GM13976 (cell line): ENCODE measurements around the gene CTBP2.

Experiments used
- DNase-seq: peaks from one replicate; pipeline ENCODE4 v3.0.0; 2012; ENCODE audit warnings: low spot score
- in situ Hi-C: fragments of 300-500 bp; cut with MboI; formaldehyde crosslinking; loops from one replicate; pipeline ENCODE4 v1.12.0; 2022; ENCODE audit warnings: low sequenced_read_pairs, mixed read lengths, inconsistent platforms; ENCODE audit not compliant: unreplicated experiment
- TF ChIP-seq, protein P1 (sequence below): IDR thresholded peaks from 2 replicates; pipeline ENCODE4 v1.5.1; 2012; ENCODE audit warnings: borderline replicate concordance, mild to moderate bottlenecking; ENCODE audit not compliant: insufficient read depth; ENCODE audit errors: extremely low read depth, missing control alignments, control extremely low read depth

The CTBP2 gene

DNA sequence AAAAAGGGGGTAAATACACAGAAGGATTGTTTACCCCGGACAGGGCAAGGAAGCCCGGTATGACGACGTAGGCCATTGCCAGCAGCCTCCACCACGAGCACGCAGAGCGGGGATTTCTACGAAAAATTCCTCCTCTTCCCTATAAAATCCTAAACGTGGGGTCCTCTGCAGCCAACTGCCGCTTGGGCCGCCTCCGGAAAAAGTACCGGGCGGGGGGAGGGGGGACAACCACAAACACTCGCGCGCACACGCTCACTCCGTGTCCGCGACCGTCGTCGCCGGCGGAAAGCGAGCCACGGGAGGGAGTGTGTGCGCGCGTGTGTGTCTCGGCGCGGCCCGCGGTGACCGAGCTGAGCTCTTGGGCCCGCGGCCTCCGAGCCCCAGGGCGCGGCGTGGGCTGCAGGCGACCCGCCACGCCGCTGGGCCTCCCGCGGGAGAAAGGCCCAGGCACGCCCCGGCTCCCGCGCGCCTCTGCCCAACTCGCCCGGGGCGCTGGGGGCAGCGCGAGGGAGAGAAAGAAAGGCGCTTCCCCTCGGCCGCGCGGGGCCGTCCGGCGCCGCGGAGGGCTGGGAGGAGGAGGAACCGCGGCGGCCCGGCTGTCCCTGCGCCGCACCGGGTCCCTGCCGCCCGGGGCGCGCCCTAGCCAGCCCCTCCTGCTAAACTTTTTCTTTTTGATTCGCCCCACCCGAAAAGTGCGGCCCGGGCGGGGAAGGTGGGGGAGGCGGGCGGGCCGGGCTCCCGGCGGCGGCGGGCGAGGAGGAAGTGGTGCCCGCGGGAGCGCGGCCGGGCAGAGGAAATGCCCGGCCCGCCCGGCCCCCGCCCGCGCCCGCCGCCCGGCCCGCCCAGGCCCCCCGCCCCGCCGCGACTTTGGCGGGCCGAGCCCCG is 1.5 kb downstream of the CTBP2 start:
- TF ChIP-seq, protein P1, sequence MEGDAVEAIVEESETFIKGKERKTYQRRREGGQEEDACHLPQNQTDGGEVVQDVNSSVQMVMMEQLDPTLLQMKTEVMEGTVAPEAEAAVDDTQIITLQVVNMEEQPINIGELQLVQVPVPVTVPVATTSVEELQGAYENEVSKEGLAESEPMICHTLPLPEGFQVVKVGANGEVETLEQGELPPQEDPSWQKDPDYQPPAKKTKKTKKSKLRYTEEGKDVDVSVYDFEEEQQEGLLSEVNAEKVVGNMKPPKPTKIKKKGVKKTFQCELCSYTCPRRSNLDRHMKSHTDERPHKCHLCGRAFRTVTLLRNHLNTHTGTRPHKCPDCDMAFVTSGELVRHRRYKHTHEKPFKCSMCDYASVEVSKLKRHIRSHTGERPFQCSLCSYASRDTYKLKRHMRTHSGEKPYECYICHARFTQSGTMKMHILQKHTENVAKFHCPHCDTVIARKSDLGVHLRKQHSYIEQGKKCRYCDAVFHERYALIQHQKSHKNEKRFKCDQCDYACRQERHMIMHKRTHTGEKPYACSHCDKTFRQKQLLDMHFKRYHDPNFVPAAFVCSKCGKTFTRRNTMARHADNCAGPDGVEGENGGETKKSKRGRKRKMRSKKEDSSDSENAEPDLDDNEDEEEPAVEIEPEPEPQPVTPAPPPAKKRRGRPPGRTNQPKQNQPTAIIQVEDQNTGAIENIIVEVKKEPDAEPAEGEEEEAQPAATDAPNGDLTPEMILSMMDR, result no peak
- in situ Hi-C loops, result no loop called here
- peak; percentile 61 for DNase-seq

DNA sequence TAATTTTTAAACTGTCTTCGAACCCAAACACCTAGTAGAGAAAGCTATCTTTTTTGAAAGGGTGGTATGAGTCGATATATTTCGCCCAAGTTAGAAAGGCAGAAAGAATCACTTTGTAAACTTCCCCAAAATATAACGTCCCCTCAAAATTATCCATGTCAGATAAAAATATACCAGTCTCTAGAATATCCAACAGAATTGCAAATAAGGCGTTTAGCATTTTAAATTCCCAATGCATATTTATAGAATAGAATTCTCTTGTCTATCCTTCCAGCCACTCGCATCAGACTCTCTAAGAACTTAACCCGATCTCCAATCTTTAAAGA is 2.1 kb downstream of the CTBP2 start:
- no peak for DNase-seq
- in situ Hi-C loops, result no loop called here

DNA sequence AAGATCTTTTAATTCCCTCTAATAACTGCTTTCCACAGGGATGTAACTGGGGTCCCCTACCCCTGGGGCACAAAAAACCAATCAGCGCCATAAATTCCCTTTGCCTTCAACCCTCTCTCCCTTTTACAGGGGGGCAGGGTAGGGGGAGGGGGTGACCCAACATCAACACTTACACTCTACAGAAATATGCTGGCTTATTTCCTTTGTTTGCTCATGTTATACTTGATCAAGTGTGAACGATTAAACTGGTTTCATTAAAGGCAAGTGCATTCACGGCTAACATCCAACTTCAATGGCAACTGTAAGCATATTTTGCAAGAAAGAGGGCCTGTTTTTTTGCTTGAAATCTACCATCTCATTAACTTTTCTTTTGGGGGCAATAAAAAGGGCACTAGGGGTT is 2.9 kb downstream of the CTBP2 start:
- no peak for DNase-seq
- TF ChIP-seq, protein P1, result no peak
- in situ Hi-C loops, result no loop called here

More for the DNA sequence above, 2.1 kb downstream of the CTBP2 start:
- TF ChIP-seq, protein P1, result no peak

DNA sequence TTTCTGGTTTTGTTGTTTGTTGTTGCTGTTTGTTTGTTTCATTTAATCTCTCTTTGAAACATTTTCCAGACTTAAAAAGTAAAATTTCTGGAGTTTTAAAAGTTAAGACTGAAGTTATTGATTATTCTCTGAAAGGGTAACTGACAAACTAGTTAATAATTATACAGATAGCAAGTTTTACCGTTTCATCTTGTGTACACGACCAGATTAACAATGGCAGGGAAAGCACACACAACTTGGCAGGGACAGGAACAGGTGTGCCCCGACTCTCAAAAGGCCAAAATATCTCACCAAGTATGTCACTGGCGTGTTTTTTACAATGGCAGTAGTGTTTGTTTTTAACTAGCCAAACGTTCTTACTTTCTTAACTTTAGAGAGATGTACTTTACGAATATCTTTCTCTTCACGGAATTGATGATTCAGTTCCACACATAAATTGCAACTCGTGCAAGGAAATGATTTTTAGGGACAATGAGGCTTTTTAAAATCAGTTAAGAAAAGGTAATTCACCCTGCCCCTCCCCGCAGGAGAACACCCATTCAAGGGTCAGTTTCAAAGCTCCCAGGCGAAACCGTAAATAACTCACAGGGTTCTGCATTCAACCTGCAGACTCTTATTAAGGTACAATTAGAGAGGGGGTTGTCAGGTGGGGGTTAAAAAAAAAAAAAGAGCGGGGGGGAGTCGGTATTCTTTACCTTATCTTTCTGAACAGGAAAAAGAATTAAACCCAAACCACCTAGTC is 3.5 kb downstream of the CTBP2 start:
- no peak for DNase-seq
- TF ChIP-seq, protein P1, result no peak
- in situ Hi-C loops, result no loop called here

DNA sequence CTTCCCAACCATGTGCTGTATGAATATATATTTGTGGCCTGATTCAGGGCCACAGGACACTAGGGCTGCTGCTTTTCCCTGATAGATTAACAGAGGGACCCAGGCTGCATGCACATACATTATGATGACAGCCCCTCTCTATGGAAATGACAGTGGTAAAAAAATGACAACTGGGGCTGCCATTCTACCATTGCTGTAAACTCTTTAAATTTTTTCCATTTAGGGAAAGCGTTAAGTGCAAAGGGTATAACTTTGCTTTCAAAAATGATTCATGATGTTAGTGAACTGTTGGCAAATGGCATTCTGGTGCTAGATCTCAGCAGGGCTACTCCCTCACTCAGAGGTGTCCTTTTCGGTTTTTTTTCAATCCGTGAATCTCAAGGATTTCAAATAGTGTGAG is 4.2 kb downstream of the CTBP2 start:
- TF ChIP-seq, protein P1, result no peak
- no peak for DNase-seq
- in situ Hi-C loops, result no loop called here

DNA sequence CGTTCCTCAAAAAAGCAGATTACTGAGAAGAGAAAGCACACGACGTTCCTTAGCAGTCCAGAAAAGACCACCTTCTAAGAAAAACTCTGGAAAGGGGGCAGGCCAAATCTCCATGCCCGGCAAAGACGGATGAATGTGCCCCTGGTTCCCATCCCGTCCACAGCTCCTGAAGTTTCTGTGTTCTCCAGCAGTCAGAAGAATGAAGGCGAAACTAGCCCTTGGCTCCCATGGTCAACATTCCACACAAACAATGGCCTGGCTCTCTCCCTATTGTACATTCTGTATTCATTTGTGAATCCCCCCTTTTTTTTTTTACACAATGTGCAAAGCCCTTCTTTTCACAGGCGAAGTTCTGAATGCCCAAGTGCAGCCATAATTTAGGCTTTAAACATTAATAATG is 5.3 kb downstream of the CTBP2 start:
- in situ Hi-C loops, result no loop called here
- TF ChIP-seq, protein P1, result no peak
- DNase-seq, result no peak
